ENCODE measurements around the gene RASGRF1.

Gene RASGRF1

GRCh38 chr15:79101866-79102581, 11.4 kb upstream of the RASGRF1 start:
- peak; percentile 28 for DNase-seq

GRCh38 chr15:79099692-79100091, 9.1 kb upstream of the RASGRF1 start:
- DNase-seq = peak; percentile 53

GRCh38 chr15:79094611-79095021, 4.0 kb upstream of the RASGRF1 start:
- peak; percentile 37 for DNase-seq

- peak; percentile 20 for DNase-seq
Measured at GRCh38 chr15:79093352-79093935, 2.9 kb upstream of the RASGRF1 start.

DNA sequence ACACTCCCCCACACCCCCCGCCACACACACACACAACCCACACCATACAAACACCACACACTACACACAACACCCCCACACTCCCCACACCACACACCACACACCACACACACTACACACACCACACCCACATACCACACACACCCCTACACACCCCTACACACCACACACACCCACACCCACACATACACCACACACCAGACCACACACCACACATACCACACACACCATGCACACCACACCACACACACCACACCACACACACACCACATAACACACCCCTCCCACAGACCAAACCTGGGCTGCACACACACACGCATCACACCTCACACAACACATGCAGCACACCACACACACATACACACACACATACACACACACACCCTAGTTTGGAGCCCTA, 1.8 kb upstream of the RASGRF1 start:
- DNase-seq = peak; percentile 38

- peak; percentile 54 for DNase-seq
Measured at GRCh38 chr15:79091204-79091867, 756 bp upstream of the RASGRF1 start.

DNA sequence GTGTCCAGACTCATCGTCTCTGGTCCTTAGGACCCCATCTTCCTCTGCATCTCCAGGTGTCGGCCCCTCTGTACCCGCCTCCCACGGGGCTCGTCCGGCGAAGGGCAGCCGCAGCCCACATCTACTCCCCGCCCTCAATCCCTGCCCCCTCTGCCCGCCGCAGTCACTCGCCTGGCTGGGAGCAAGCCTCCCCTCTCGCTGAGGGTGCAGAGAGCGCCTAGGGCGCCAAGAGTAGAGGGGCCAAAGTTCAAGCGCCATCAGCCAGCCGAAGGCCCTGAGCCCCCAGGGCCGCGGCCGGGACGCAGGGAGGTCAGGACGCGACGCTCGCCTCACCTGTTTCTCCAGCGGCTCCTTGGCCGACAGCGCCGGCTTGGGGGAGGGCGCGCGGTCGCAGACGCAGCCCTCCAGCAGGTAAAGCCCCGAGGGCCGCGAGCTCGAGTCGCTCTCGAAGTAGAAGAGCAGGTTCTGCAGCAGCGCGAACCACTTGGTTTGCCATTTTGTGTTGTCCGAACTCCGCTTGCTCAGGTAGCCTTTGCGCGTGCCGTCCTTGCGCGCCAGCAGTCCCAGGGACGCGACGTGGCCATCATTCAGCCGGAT, 592 bp downstream of the RASGRF1 start:
- peak; percentile 80 for DNase-seq

DNA sequence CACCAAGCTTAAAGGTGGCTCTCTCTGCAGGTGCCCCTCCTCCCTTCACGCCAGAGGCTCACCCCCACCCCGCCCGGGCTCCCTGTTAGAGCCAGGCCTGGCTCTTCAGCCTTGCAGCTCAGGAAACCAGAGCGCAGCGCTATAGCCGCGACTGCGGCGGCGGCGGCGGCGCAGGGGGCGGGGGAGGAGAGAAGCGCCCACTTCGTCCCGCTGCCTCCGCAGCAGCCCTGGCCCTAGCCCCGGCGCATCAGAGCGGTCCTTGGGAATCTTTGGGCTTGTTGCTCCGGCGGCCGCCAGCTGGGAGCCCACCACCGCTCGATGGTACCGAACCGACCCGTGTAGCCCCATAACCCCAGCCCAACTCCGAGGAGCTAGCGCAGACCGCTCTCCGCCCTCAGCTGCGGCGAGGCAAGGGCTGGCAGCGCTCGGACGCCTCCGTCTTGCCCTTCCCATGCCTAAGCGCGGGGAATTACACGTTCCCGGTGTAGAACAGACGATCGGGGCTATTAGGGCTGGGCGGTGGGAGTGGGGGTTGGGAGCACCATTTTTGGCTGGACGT, 1.2 kb downstream of the RASGRF1 start:
- peak; percentile 63 for DNase-seq

GRCh38 chr15:79088426-79089205, 2.0 kb downstream of the RASGRF1 start:
- peak; percentile 41 for DNase-seq

DNA sequence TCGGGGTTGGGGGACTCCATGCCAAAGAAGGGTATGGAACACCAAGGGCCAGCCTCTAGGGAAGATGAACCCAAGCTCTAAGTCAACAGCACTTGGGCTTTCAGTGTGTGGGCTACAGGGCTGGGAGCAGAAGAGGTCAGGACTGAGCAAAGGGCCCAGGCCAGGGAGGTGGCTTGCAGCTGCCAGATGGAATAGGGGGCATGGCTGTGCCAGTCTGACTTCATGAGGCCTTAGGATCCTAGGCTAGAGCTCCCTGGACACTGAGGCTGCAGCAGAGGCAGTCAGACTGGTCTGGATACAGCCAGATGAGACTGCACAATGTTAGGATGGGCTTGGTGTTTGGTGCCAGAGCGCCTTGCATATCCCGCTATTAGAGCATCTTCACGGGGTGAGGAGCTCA, 3.8 kb downstream of the RASGRF1 start:
- peak; percentile 28 for DNase-seq

- DNase-seq = peak; percentile 29
Measured at GRCh38 chr15:79084308-79084968, 6.1 kb downstream of the RASGRF1 start.

DNA sequence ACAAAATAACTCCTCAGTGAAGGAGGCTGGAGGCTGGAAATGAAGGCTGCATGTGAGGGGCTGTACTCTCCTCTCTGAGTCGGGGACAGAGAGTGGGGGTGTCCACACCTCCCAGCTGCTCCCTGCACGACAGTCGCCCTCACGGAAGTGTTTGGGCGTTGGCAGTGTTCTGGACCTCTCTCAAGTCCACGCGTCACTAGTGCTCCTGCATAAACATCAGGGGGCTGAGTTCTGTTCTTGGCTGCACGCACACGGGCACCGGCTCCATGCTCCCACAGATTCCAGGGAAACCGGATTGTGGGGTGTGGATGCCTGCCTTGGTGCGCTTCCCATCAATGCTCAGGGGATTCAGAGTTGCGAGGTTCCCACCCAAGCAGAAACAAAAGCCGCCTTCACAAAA, 7.4 kb downstream of the RASGRF1 start:
- DNase-seq = no peak

- DNase-seq = no peak
Measured at GRCh38 chr15:79082363-79083070, 8.1 kb downstream of the RASGRF1 start.

DNA sequence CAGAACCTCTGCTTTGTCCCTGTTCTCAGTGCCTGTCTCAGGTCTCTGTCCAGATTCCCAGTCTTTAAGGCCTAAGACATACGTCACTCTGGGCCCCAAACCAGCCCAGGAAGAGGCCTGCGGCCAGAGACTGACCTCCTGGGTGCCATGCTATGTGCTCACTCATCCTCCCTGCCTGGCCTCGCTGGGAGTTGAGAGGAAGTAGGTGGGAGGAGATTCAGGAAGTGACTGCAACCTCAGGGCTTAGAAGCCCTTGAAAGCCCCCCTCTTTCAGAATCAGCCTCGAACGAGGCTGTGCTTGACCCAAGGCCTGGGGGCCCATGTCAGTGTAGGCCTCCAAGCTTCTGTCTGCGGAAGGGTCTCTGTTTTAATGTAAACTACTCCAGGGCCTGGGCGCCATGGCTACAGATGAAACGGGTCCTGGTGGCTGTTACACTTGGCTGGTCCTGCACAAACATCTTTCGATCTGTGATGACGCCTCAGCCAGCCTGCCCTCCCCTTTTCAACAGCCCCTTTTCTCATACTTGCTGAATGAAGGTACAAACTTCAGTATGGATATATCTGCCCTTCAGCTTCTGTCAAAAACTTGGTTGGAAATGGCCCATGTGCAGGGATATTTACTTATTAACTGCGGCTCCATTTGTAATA, 11.7 kb downstream of the RASGRF1 start:
- no peak for DNase-seq

- DNase-seq = no peak
Measured at GRCh38 chr15:79078003-79078402, 12.6 kb downstream of the RASGRF1 start.

DNA sequence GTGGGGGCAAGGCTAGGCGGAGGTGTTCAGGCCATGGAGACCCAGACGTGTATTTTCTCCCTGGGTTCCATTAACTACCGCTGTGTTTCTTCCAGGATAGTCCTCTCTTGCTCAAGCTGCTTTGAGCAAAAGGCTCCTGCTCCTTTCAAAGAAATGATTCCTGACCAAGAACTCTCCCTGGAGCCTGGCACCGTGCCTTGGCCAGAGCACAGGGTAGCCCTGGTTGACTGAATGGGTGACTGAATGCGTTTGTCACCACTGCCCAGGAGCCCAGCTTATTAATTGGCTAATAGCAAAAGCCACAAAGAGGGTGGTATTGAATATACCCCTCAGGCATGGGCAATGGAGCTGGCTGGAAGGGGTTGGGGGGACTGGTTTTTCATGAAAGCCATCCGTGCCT, 13.9 kb downstream of the RASGRF1 start:
- DNase-seq = no peak

DNA sequence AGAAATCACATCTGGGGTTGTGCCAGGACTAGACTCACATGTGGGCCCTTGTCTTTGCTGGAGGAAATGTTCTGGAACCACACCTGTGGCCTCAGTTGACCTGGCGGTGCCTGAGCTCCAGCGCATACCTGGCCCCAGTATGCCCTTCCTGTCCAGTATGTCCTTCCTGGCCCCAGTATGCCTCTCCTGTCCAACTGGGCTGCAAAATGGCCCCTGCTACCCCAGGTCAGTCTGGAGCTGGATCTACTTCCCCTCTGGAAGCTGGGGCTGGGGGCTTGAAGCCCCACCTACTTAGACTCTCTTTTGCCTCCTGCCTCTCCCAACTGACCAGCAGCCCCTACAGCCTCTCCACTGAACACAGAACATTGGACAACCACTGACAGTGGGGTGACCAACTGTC, 15.3 kb downstream of the RASGRF1 start:
- DNase-seq = no peak

- DNase-seq = no peak
Measured at GRCh38 chr15:79073336-79073735, 17.2 kb downstream of the RASGRF1 start.

GRCh38 chr15:79071901-79072300, 18.7 kb downstream of the RASGRF1 start:
- no peak for DNase-seq

GRCh38 chr15:79068790-79069189, 21.8 kb downstream of the RASGRF1 start:
- no peak for DNase-seq

- DNase-seq = no peak
Measured at GRCh38 chr15:79067969-79068368, 22.6 kb downstream of the RASGRF1 start.

Measured in islet precursor cell (in vitro differentiated cells).